ENCODE measurements around the gene TYW5.

TYW5 gene

GRCh38 chr2:199955339-199956061 is at the start of gene TYW5, which contains the start of gene MAIP1:
Gene TYW5 (minus strand): TSS chr2:199955491. CDS start chr2:199955470, 21 bp downstream.
Gene MAIP1 (plus strand): TSS chr2:199955582. CDS start chr2:199955799, 217 bp downstream.
- peak; percentile 97 for DNase-seq

GRCh38 chr2:200003444-200003843 is 48.2 kb upstream of the TYW5 start:
- DNase-seq = no peak

- DNase-seq = no peak
These were observed 45.3 kb upstream of the TYW5 start for GRCh38 chr2:200000444-200001163.

GRCh38 chr2:199999166-199999565 is 43.9 kb upstream of the TYW5 start:
- DNase-seq = no peak

- no peak for DNase-seq
These were observed 42.0 kb upstream of the TYW5 start for GRCh38 chr2:199997296-199997695.

- no peak for DNase-seq
These were observed 39.6 kb upstream of the TYW5 start for GRCh38 chr2:199994896-199995295.

- no peak for DNase-seq
These were observed 39.1 kb upstream of the TYW5 start for GRCh38 chr2:199994371-199994770.

- DNase-seq = no peak
These were observed 37.0 kb upstream of the TYW5 start for GRCh38 chr2:199992296-199992695.

GRCh38 chr2:199991691-199992090 is 36.4 kb upstream of the TYW5 start:
- DNase-seq = no peak

GRCh38 chr2:199989822-199990221 is 34.5 kb upstream of the TYW5 start:
- DNase-seq = no peak

GRCh38 chr2:199988151-199988550 is 32.9 kb upstream of the TYW5 start:
- no peak for DNase-seq

- peak; percentile 34 for DNase-seq
These were observed 32.3 kb upstream of the TYW5 start for GRCh38 chr2:199987586-199987985.

- DNase-seq = peak; percentile 77
These were observed 30.4 kb upstream of the TYW5 start for GRCh38 chr2:199985625-199986207.

GRCh38 chr2:199984755-199985154 is 29.5 kb upstream of the TYW5 start:
- no peak for DNase-seq

GRCh38 chr2:199984159-199984558 is 28.9 kb upstream of the TYW5 start:
- DNase-seq = no peak

- no peak for DNase-seq
These were observed 28.2 kb upstream of the TYW5 start for GRCh38 chr2:199983534-199983933.

GRCh38 chr2:199982126-199982843 is 27.0 kb upstream of the TYW5 start:
- DNase-seq = no peak

GRCh38 chr2:199979832-199980628 is 24.7 kb upstream of the TYW5 start:
- peak; percentile 58 for DNase-seq

GRCh38 chr2:199979398-199979797 is 24.1 kb upstream of the TYW5 start:
- DNase-seq = no peak

GRCh38 chr2:199977984-199978415 is 22.7 kb upstream of the TYW5 start:
- no peak for DNase-seq

GRCh38 chr2:199975273-199975895 is 20.1 kb upstream of the TYW5 start:
- DNase-seq = no peak

- DNase-seq = peak; percentile 52
These were observed 18.4 kb upstream of the TYW5 start for GRCh38 chr2:199973703-199974102.
